Measurements from ENCODE around the gene KCNK4. TPM values are rescaled to one million over a fixed set of nuclear protein-coding genes. Genes with fewer than 3 reads are reported as not detected.

KCNK4 gene
- total RNA-seq, 2 experiments from 2014 or later, result not detected

DNA sequence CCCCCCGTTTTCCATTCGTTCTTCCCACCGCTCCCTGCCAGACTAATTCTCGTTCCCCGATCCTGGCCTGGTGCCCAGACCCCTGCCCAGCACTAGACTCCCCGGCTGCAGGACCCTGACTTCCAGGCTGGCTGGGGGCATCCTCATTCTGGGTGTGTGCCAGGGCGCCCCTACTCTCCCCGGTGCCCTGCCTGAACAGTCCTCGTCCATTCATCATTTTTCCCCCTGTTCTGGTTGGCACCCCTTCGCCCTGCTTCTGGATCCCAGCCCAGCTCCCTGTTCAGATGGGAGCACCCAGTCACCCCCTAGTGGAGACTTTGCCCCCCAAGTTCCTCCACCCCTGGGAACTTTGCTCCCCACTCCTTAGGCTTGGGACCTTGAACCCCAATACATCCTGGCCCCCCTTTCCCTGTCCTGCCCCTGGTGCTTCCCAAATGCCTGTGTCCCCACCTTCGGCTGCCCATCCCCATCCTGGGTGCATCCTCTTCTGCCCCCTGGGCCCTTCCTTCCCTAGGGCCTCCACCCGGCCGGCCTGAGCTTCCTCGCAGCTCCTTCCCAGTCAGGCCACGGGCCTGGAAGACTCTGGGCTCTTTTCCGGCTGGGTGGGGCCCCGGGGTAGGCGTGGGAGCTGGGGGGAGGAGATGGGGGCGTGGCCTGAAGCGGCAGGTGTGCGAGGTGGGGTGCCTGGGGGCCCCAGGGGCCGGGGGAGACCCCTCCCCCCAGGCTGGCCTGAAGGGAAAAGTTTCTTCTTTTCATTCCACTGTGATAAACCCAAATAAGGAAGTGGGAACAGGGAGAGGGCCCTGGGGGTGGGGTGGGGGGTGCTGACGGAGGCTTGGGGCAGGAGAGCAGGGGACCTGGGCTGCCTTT is 38.9 kb upstream of the KCNK4 start:
- H3K4me1 Mint-ChIP-seq, result peaks cover 13% of the 10 kb centered on the region
- H3K9me3 Mint-ChIP-seq (ENCODE audit: low read depth), result no peaks in the 10 kb centered on the region
- peak; percentile 52 for DNase-seq
- no peak overlapping the region for H3K27ac Mint-ChIP-seq
- H3K4me3 Mint-ChIP-seq, result peak overlapping the region; percentile 84
- no peaks in the 10 kb centered on the region for H3K27me3 Mint-ChIP-seq
- ChIA-PET CTCF (interaction anchor here (0.5 to 3.2 kb wide), 15 partner anchors 10 to 1774 kb away, joined by 3 to 16 read pairs (median 3); partner anchors contain the start of genes CATSPER1, ESRRA and FKBP2), POLR2A (interaction anchor here (0.6 kb wide), 1 partner anchor 65 kb away, joined by 3 read pairs; the partner anchor contains the start of genes PRDX5 and TRMT112)
- ATAC-seq, result no peak
- no peaks in the 10 kb centered on the region for H3K36me3 Mint-ChIP-seq (ENCODE audit: low read depth)
- intact Hi-C loops (cut with DNase I, micrococcal nuclease), result no loop called here

DNA sequence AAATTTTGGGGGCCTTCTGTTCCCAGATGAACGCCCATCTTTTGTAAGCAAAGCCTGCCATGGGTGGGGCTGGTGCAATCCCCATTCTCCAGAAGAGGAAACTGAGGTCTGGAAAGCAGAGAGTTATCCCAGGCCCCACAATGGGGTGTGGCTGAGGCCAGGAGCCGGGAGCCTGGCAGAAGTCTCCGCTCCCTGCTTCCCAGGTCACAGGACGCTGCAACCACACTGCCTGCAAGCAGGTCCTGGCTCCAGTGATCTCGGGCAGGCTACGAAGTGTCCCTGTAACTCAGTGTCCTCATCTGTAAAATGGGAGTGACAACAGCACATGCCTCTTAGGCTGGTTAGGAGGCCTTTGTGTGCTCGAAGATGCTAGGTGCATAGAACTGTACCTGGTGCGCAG is 38.1 kb upstream of the KCNK4 start:
- DNase-seq (no peak), ATAC-seq (no peak)
- no peaks in the 10 kb centered on the region for H3K9me3 Mint-ChIP-seq (ENCODE audit: low read depth)
- H3K27ac Mint-ChIP-seq, result no peak overlapping the region
- H3K36me3 Mint-ChIP-seq (ENCODE audit: low read depth), result no peaks in the 10 kb centered on the region
- ChIA-PET POLR2A (no interaction called here), CTCF (interaction anchor here (0.7 to 1.4 kb wide), 4 partner anchors 10 to 640 kb away, joined by 3 to 8 read pairs (median 3); partner anchors contain the start of gene FERMT3)
- peak overlapping the region; percentile 84 for H3K4me3 Mint-ChIP-seq
- intact Hi-C loops (cut with DNase I, micrococcal nuclease), result no loop called here
- peaks cover 13% of the 10 kb centered on the region for H3K4me1 Mint-ChIP-seq
- no peaks in the 10 kb centered on the region for H3K27me3 Mint-ChIP-seq

- DNase-seq (no peak), ATAC-seq (no peak)
- H3K27me3 Mint-ChIP-seq, result no peaks in the 10 kb centered on the region
- peaks cover 13% of the 10 kb centered on the region for H3K4me1 Mint-ChIP-seq
- ChIA-PET POLR2A (no interaction called here), CTCF (interaction anchor here (1.2 to 1.3 kb wide), 2 partner anchors 14 to 46 kb away, joined by 3 read pairs; partner anchors contain the start of gene FERMT3)
- H3K9me3 Mint-ChIP-seq (ENCODE audit: low read depth), result no peaks in the 10 kb centered on the region
- H3K4me3 Mint-ChIP-seq, result peak overlapping the region; percentile 84
- intact Hi-C loops (cut with DNase I, micrococcal nuclease), result no loop called here
- H3K27ac Mint-ChIP-seq, result no peak overlapping the region
- H3K36me3 Mint-ChIP-seq (ENCODE audit: low read depth), result no peaks in the 10 kb centered on the region
Observed at GRCh38 chr11:64253481-64253880, 37.6 kb upstream of the KCNK4 start.

DNA sequence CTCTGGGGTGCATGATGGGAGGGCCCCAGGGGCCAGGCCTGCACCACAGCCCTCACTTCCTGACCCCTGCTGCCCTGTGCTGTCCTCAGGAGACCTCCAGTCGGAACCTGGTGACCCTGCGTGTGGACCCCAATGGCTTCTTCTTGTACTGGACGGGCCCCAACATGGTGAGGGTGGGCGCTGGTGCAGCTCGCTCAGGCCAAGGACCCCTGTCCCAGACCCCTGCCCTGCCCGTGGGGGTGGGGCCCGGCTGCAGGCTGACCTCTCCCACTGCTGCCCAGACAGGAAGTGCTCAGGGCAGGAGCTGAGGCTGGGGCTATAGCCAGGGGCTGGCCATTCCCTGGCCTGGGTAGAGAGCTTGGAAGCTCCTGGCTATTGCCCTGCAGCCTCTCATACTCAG is 36.8 kb upstream of the KCNK4 start:
- intact Hi-C loops (cut with DNase I, micrococcal nuclease), result no loop called here
- Mint-ChIP-seq H3K4me1 (peaks cover 13% of the 10 kb centered on the region), H3K36me3 (ENCODE audit: low read depth) (peaks cover 2% of the 10 kb centered on the region), H3K27me3 (no peaks in the 10 kb centered on the region), H3K27ac (no peak overlapping the region), H3K9me3 (ENCODE audit: low read depth) (no peaks in the 10 kb centered on the region), H3K4me3 (no peak overlapping the region)
- DNase-seq (no peak), ATAC-seq (no peak)
- POLR2A ChIA-PET, result interaction anchor here (1.0 kb wide), 1 partner anchor 65 kb away, joined by 5 read pairs; no protein-coding TSS in a partner anchor
- CTCF ChIA-PET, result interaction anchor here (1.2 to 1.3 kb wide), 2 partner anchors 14 to 47 kb away, joined by 3 read pairs; partner anchors contain the start of gene FERMT3

DNA sequence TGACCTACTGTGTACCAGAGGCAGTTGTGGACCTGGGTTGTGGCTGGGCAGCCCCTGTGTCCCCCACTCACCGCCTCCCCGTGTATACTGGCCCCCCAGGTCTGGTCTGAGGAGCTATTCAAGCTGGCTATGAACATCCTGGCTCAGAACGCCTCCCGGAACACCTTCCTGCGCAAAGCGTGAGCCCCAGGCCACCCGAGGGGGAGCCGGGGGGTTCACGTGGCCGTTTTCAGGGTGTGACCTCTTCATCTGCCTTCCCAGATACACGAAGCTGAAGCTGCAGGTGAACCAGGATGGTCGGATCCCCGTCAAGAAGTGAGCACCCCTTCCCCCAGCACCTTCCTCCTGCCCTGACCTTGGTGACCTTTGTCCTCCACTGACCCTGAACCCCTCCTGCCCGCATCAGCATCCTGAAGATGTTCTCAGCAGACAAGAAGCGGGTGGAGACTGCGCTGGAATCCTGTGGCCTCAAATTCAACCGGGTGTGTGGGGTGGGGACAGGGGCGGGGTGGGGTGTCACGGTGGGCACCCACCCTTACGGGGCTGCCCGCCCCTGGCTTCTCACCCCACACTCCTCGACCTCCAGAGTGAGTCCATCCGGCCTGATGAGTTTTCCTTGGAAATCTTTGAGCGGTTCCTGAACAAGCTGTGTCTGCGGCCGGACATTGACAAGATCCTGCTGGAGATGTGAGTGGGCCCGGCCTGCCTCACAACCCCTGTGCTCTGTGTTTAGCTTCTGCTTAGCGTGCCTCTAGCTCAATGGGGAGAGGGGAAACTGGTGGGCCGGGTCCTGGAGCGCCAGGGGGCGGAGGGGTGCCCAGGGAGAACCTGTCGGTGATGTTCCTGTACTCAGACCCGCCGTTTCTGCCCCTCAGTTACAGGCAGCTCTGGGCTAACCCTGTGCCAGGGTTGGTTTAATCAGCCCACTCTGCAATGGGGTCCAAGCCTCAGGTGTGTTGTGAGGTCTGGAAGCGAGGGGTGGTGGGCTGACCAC is 35.7 kb upstream of the KCNK4 start:
- DNase-seq (no peak), ATAC-seq (no peak)
- Mint-ChIP-seq H3K27me3 (no peaks in the 10 kb centered on the region), H3K36me3 (ENCODE audit: low read depth) (peaks cover 6% of the 10 kb centered on the region), H3K9me3 (ENCODE audit: low read depth) (no peaks in the 10 kb centered on the region), H3K4me3 (no peak overlapping the region), H3K4me1 (peaks cover 20% of the 10 kb centered on the region), H3K27ac (no peak overlapping the region)
- intact Hi-C loops (cut with DNase I, micrococcal nuclease), result no loop called here
- ChIA-PET CTCF (interaction anchor here (0.6 to 1.2 kb wide), 3 partner anchors 12 to 488 kb away, joined by 3 read pairs; no protein-coding TSS in a partner anchor), POLR2A (interaction anchor here (1.0 kb wide), 1 partner anchor 66 kb away, joined by 5 read pairs; no protein-coding TSS in a partner anchor)

DNA sequence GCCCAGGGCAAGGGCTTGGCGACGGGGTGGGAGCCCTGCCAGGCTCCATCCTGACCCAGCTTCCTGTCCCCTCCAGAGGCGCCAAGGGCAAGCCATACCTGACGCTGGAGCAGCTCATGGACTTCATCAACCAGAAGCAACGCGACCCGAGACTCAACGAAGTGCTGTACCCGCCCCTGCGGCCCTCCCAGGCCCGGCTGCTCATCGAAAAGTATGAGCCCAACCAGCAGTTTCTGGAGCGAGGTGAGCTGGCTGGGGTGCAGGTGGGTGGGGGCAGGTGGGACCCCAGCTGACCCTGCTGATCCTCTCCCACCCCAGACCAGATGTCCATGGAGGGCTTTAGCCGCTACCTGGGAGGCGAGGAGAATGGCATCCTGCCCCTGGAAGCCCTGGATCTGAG is 34.8 kb upstream of the KCNK4 start:
- intact Hi-C loops (cut with DNase I, micrococcal nuclease), result no loop called here
- POLR2A ChIA-PET, result no interaction called here

GRCh38 chr11:64258356-64258755 is 32.7 kb upstream of the KCNK4 start:
- Mint-ChIP-seq H3K4me1 (peaks cover 11% of the 10 kb centered on the region), H3K27ac (no peak overlapping the region), H3K36me3 (ENCODE audit: low read depth) (peaks cover 7% of the 10 kb centered on the region), H3K4me3 (no peak overlapping the region), H3K27me3 (no peaks in the 10 kb centered on the region), H3K9me3 (ENCODE audit: low read depth) (no peaks in the 10 kb centered on the region)
- DNase-seq (no peak), ATAC-seq (no peak)
- ChIA-PET POLR2A (no interaction called here), CTCF (interaction anchor here (0.6 to 0.7 kb wide), 2 partner anchors 17 to 83 kb away, joined by 3 to 4 read pairs; partner anchors contain the start of gene FKBP2)
- intact Hi-C loops (cut with DNase I, micrococcal nuclease), result no loop called here

More for the DNA sequence above, 34.8 kb upstream of the KCNK4 start:
- H3K27me3 Mint-ChIP-seq, result no peaks in the 10 kb centered on the region
- H3K27ac Mint-ChIP-seq, result no peak overlapping the region
- H3K4me3 Mint-ChIP-seq, result no peak overlapping the region
- DNase-seq, result no peak
- H3K4me1 Mint-ChIP-seq, result peaks cover 17% of the 10 kb centered on the region
- ATAC-seq, result no peak
- CTCF ChIA-PET, result interaction anchor here (1.1 to 1.6 kb wide), 3 partner anchors 11 to 48 kb away, joined by 3 read pairs; no protein-coding TSS in a partner anchor
- peaks cover 6% of the 10 kb centered on the region for H3K36me3 Mint-ChIP-seq (ENCODE audit: low read depth)
- H3K9me3 Mint-ChIP-seq (ENCODE audit: low read depth), result no peaks in the 10 kb centered on the region

DNA sequence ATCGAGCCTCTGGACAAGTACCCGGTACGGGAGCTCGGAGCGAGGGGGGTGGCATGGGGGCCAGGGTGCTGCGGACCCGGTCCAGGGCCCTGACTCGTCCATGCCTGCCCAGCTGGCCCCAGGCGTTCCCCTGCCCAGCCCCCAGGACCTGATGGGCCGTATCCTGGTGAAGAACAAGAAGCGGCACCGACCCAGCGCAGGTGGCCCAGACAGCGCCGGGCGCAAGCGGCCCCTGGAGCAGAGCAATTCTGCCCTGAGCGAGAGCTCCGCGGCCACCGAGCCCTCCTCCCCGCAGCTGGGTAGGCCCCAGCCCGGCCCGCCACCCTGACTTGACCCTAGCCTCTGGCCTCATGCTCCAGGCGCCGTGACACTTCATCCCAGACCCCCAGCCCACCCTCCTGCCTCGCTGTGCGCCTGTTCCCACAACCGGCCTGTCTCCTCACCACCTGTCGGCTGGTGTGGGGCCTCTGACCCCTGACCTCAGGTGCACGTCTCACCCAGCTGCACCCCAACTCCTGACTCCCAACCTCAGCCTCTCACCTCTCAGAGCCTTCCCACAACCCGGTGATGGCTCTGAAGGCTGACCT is 32.1 kb upstream of the KCNK4 start:
- Mint-ChIP-seq H3K27ac (peak overlapping the region; percentile 40), H3K27me3 (no peaks in the 10 kb centered on the region), H3K4me3 (no peak overlapping the region), H3K36me3 (ENCODE audit: low read depth) (peaks cover 7% of the 10 kb centered on the region), H3K9me3 (ENCODE audit: low read depth) (no peaks in the 10 kb centered on the region), H3K4me1 (peaks cover 11% of the 10 kb centered on the region)
- ChIA-PET CTCF (no interaction called here), POLR2A (no interaction called here)
- no peak for ATAC-seq
- intact Hi-C loops (cut with DNase I, micrococcal nuclease), result no loop called here
- DNase-seq, result no peak

DNA sequence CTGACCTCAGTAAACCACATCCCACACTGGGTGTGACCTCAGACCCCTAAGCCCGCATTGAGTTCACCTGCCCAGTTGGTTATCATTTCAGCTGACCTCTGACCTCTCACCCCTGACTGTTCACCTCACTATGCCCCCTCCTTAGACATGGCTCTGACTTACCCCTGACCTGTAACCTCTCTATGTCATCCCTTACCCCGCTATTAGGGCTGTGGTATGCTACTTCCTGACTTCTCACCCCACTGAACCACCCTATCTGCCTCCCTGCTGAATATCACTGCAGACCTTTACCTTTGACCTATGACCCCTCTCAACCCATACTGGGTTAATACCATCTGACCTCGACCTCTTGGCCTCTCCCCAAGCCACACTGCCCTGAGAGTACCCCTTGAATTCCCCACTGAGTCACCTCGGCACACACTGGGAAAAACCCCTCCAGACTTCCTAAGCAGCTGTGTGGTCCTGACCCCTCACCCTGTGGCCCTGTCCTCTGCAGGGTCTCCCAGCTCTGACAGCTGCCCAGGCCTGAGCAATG is 31.5 kb upstream of the KCNK4 start:
- Mint-ChIP-seq H3K4me3 (no peak overlapping the region), H3K9me3 (ENCODE audit: low read depth) (no peaks in the 10 kb centered on the region), H3K27ac (peak overlapping the region; percentile 40), H3K4me1 (peaks cover 11% of the 10 kb centered on the region), H3K36me3 (ENCODE audit: low read depth) (peaks cover 7% of the 10 kb centered on the region), H3K27me3 (no peaks in the 10 kb centered on the region)
- POLR2A ChIA-PET, result no interaction called here
- intact Hi-C loops (cut with DNase I, micrococcal nuclease), result no loop called here
- CTCF ChIA-PET, result no interaction called here
- DNase-seq (no peak), ATAC-seq (peak; percentile 50)

DNA sequence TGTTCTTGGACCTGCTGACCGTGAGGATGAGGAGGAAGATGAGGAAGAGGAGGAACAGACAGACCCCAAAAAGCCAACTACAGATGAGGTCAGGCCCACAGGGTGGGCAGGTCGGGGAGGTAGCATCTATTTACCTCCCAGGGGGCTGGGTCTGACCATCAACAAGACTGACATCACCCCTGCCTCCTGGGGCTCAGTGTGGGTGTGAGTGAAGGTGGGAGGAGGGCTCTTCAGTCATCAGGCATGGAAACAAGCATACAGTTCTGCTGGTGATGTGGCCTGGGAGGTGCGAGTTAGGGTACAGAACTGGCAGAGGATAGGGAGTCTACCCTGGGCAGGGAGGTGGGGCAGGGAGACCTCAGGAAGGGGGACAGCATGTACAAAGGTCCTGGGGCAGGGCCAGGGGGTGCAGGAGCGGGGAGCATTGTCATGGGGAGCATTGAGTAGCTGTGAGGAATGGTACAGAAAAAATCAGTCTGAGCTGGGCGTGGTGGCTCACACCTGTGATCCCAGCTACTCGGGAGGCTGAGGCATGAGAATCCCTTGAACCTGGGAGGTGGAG is 30.9 kb upstream of the KCNK4 start:
- no peaks in the 10 kb centered on the region for H3K27me3 Mint-ChIP-seq
- DNase-seq (no peak), ATAC-seq (peak; percentile 43)
- no peak overlapping the region for H3K27ac Mint-ChIP-seq
- H3K9me3 Mint-ChIP-seq (ENCODE audit: low read depth), result no peaks in the 10 kb centered on the region
- POLR2A ChIA-PET, result no interaction called here
- peaks cover 11% of the 10 kb centered on the region for H3K4me1 Mint-ChIP-seq
- no peak overlapping the region for H3K4me3 Mint-ChIP-seq
- intact Hi-C loops (cut with DNase I, micrococcal nuclease), result no loop called here
- H3K36me3 Mint-ChIP-seq (ENCODE audit: low read depth), result peaks cover 7% of the 10 kb centered on the region
- CTCF ChIA-PET, result interaction anchor here (1.6 kb wide), 1 partner anchor 10 kb away, joined by 3 read pairs; no protein-coding TSS in a partner anchor
